Mucosa of descending colon (tissue), 3 donors: ENCODE measurements around the gene PTBP2. TPM values are rescaled to one million over a fixed set of nuclear protein-coding genes. Genes with fewer than 3 reads are reported as not detected.

Experiments used
- ATAC-seq: fragments of 200-7000 bp; cut with Tn5 transposase; one replicate; pipeline ENCODE4 v1.9.1; 2020; ENCODE audit warnings: mild to moderate bottlenecking, moderate library complexity
- DNase-seq, 3 donors: peaks; one replicate each; pipeline ENCODE4 v3.0.0-alpha.2; 2020
- H3K36me3 ChIP-seq: fragments of 200-600 bp; one replicate; pipeline ENCODE4 v1.8.0; 2021; ENCODE audit warnings: low read depth, mild to moderate bottlenecking
- H3K4me1 ChIP-seq: fragments of 200-600 bp; one replicate; pipeline ENCODE4 v1.8.0; 2021; ENCODE audit warnings: low read depth, mild to moderate bottlenecking
- H3K4me3 ChIP-seq: fragments of 200-600 bp; one replicate; pipeline ENCODE4 v1.8.0; 2021; ENCODE audit warnings: mild to moderate bottlenecking
- H3K9me3 ChIP-seq: fragments of 200-600 bp; one replicate; pipeline ENCODE4 v1.8.0; 2021; ENCODE audit warnings: mild to moderate bottlenecking
- CTCF ChIP-seq: fragments of 200-600 bp; IDR thresholded peaks from one replicate; pipeline ENCODE4 v1.8.0; 2022; ENCODE audit warnings: antibody characterized with exemption, mild to moderate bottlenecking
- intact Hi-C, 2 donors: fragments of 100-400 bp; cut with DNase I in 1 of 2; cut with micrococcal nuclease in 1 of 2; formaldehyde crosslinking; loops; one replicate each; pipeline versions ENCODE4 v1.11.0 to v1.11.1; 2022; cut with DNase I, micrococcal nuclease
- total RNA-seq, 3 donors: library from RNA; stranded (reverse); fragmentation: NEBNext Ultra II Directional in 2 of 3; extraction: Animal tissue kit (Norgen Biotek cat#: 25700) in 2 of 3; gene quantifications; one replicate each; pipeline versions ENCODE4 v1.2.1 to v1.2.4, GENCODE V29; 2021 to 2023
- donor health status: DM: no; HTN: no; CAD: no; lungs with moderate emphysema.
- donor health status: DM: no; HTN: no; CAD: no.
- donor health status: DM: no; HTN: yes; CAD: no.

The PTBP2 gene
- total RNA-seq, 3 donors from 2014 or later, result 12.0 to 69.3 (median 15.9) TPM

GRCh38 chr1:96688767-96689166, 32.8 kb upstream of the PTBP2 start:
- no peaks in the 10 kb centered on the region for H3K4me1 ChIP-seq
- H3K4me3 ChIP-seq, result no peak overlapping the region
- ATAC-seq, result no peak
- TF ChIP-seq CTCF, result no peak
- intact Hi-C loops, result no loop called here
- no peaks in the 10 kb centered on the region for H3K36me3 ChIP-seq
- no peak for DNase-seq
- H3K9me3 ChIP-seq, result no peaks in the 10 kb centered on the region

GRCh38 chr1:96695954-96696353, 25.6 kb upstream of the PTBP2 start:
- intact Hi-C loops, result no loop called here
- Histone ChIP-seq H3K4me3 (no peak overlapping the region), H3K4me1 (no peaks in the 10 kb centered on the region), H3K36me3 (no peaks in the 10 kb centered on the region), H3K9me3 (no peaks in the 10 kb centered on the region)
- no peak for DNase-seq
- ATAC-seq, result no peak
- no peak for TF ChIP-seq CTCF

- H3K36me3 ChIP-seq, result no peaks in the 10 kb centered on the region
- no peak for TF ChIP-seq CTCF
- ATAC-seq (no peak), DNase-seq (no peak)
- H3K4me3 ChIP-seq, result no peak overlapping the region
- H3K9me3 ChIP-seq, result no peaks in the 10 kb centered on the region
- intact Hi-C loops, result no loop called here
- H3K4me1 ChIP-seq, result no peaks in the 10 kb centered on the region
Measured at GRCh38 chr1:96698342-96698983, 23.1 kb upstream of the PTBP2 start.

GRCh38 chr1:96703186-96703585, 18.4 kb upstream of the PTBP2 start:
- TF ChIP-seq CTCF, result no peak
- H3K9me3 ChIP-seq, result no peaks in the 10 kb centered on the region
- intact Hi-C loops, result no loop called here
- no peaks in the 10 kb centered on the region for H3K4me1 ChIP-seq
- no peak for DNase-seq
- ATAC-seq, result no peak
- no peaks in the 10 kb centered on the region for H3K36me3 ChIP-seq
- no peak overlapping the region for H3K4me3 ChIP-seq

GRCh38 chr1:96707023-96707422, 14.6 kb upstream of the PTBP2 start:
- ATAC-seq, result no peak
- intact Hi-C loops, result no loop called here
- no peaks in the 10 kb centered on the region for H3K4me1 ChIP-seq
- no peaks in the 10 kb centered on the region for H3K36me3 ChIP-seq
- no peak for DNase-seq
- no peak overlapping the region for H3K4me3 ChIP-seq
- no peaks in the 10 kb centered on the region for H3K9me3 ChIP-seq
- no peak for TF ChIP-seq CTCF

GRCh38 chr1:96708482-96708881, 13.1 kb upstream of the PTBP2 start:
- ATAC-seq (no peak), DNase-seq (no peak)
- Histone ChIP-seq H3K4me1 (no peaks in the 10 kb centered on the region), H3K9me3 (no peaks in the 10 kb centered on the region), H3K4me3 (no peak overlapping the region), H3K36me3 (no peaks in the 10 kb centered on the region)
- intact Hi-C loops, result no loop called here
- TF ChIP-seq CTCF, result no peak
